Prostate gland (tissue), 2 donors: ENCODE data around the gene TASP1.

Experiments
- CTCF ChIP-seq, 4 experiments: fragments of 200-600 bp in 2 of 4; fragments of 450-650 bp in 2 of 4; sonication (generic) in 2 of 4; IDR thresholded peaks; 1 replicate in 3 of 4; 2 replicates in 1 of 4; pipeline ENCODE4 v1.5.1; 2016 to 2019; ENCODE audit warnings: antibody characterized with exemption in 4 of 4, mild to moderate bottlenecking in 2 of 4, moderate library complexity in 2 of 4
- POLR2A ChIP-seq: fragments of 450-650 bp; IDR thresholded peaks from one replicate; pipeline ENCODE4 v1.6.1; 2016; ENCODE audit warnings: antibody characterized with exemption, mild to moderate bottlenecking
- POLR2AphosphoS5 ChIP-seq: sonication (generic); formaldehyde crosslinking; IDR thresholded peaks from one replicate; pipeline ENCODE4 v1.6.1; 2017; ENCODE audit warnings: antibody characterized with exemption

GRCh38 chr20:13403453-13403852 lies 235.3 kb downstream of the TASP1 start:
- TF ChIP-seq POLR2A (no peak), CTCF (IDR thresholded peaks at IDR 0.05) (no peak), POLR2AphosphoS5 (no peak)
